ENCODE results near the gene SACS. TPM values are rescaled to one million over a fixed set of nuclear protein-coding genes. Genes with fewer than 3 reads are reported as not detected.
"Not testable (repeated sequence)": the region's sequence is repeated elsewhere in the genome, so short reads cannot be mapped to it uniquely, and the experiment has no call there.

Gene SACS
- total RNA-seq, 1 experiment from 2014 or later: 35.7 TPM

GRCh38 chr13:23421596-23421995 lies 11.9 kb downstream of the SACS start:
- DNase-seq (ENCODE audit: extremely low read depth, low read depth): no peak

DNA sequence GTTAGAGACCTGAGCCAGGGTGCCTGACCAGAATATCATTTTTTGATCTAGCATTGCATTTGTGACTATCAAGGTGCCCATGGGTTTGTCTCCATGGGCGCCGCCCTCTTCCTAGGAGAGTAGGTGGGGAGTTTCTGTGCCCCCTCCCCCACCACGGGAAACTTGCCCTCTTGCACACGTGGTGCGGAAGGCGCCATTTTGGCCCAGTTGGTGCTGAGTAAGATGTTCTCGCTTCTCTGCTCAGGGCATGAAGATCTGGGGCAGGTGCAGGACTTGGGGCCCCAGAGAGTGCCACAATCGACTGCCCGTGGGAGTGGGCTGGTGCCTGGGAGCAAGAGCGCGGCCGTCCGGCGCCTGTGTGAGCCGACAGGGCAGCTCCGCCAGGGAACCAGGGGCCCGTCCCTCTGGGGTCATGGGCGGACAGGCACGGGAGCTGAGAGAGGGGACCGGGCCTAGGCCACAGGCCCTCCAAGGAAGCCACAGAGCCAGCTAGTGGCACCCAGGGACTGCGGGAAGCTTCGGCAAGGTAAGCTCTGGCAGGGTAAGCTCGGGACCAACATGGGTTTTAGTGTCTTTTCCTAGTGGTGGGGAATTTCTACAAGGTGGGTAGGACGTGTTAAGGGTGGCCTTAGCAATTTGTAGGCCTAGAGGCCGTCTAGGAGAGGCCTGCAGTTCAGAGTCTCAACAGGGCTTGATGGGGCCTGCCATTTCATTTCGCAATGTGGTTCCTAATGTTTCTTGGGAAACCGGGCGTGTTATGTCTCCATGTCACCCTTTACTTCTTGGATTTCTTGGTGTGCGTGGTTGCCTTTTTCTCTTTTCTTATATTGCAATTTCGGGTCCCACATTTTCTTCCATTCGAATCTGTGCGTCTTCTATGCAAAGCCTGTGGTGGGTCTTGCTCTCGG lies 14.5 kb downstream of the SACS start:
- no peak for DNase-seq (ENCODE audit: extremely low read depth, low read depth)

DNA sequence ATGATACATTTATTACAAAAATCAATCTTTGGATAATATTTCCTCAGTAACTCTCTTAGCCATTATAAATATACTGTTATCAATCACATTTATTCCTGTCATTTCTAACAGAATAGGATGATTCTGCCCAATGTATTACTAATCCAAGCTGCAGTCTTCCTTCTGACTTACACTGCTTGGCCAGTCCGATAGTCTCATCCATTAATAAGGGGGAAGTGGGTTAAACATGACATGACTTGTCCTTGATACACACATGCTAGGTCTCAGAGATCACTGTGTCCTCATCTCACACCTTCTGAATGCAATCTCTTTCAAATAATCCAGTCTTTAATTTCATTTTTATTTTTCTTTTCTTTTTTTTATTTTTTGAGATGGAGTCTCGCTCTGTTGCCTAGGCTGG lies 18.8 kb downstream of the SACS start:
- no peak for DNase-seq (ENCODE audit: extremely low read depth, low read depth)

DNA sequence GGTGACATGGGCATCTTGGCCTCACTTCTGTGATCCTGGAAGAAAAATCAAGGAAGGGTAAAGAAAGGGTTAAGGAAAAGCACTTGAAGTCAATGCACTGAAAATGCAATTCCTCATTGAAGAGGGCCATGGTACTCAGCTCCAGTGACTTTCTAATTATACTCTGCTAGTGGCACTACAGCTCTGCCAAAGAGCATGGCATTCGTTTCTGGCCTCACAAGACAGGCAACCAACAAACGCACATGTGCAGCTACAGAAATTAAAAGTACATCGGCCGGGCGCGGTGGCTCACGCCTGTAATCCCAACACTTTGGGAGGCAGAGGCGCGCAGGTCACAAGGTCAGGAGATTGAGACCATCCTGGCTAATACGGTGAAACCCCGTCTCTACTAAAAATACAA lies 21.8 kb downstream of the SACS start:
- DNase-seq (ENCODE audit: extremely low read depth, low read depth): no peak

- no peak for DNase-seq (ENCODE audit: extremely low read depth, low read depth)
Measured at GRCh38 chr13:23411220-23411619, 22.3 kb downstream of the SACS start.

DNA sequence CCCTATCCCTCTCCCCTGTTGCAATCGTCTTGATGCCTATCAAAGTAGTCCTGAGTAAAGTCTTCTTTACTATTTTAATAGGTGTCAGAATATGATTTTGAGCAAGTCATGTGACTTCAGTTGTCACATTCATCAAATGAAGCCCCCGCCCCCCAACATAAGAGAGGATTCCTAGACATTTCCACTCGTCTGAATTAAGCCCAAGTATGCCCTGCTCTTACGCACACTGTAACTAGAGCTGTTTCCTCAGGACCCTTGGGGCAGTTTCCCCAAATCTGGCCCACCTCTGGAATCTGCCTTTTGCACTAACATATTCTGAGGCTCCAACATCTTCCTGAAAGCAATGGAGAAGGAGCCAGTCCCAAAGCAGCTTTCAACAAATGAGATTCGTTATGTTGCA lies 25.5 kb downstream of the SACS start:
- DNase-seq (ENCODE audit: extremely low read depth, low read depth): no peak

DNA sequence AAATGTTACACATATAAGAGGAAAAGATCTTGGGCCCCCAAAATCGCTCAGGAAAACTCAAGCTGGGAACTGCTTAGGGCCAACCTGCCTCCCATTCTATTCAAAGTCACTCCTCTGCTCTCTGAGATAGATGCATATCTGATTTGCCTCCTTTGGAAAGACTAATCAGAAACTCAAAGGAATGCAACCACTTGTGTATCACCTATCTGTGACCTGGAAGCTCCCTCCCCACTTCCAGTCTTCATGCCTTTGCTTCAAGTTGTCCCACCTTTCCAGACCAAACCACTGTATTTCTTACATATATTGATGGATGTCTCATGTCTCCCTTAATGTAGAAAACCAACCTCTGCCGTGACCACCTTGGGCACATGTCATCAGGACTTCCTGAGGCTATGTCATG lies 32.3 kb downstream of the SACS start:
- DNase-seq (ENCODE audit: extremely low read depth, low read depth): not testable (repeated sequence)

DNA sequence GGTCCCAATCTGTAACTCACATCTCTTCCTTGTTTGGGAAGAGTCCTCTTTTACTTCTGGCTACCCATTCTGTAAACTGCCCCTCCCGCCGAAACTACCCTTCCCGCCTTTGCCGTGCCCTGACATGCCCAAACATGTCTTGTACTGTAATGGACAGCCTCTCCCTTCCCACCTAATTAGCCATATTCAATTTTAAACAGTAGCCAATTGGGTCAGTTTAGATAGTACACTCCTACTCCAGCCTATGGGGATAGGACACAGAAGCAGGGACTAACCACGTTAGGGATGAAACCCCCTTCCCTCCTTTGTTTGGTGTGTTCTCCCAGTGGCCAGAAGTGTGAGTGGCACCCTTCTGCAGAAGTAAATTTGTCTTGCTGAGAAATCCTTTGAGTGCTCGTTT lies 34.2 kb downstream of the SACS start:
- no peak for DNase-seq (ENCODE audit: extremely low read depth, low read depth)

DNA sequence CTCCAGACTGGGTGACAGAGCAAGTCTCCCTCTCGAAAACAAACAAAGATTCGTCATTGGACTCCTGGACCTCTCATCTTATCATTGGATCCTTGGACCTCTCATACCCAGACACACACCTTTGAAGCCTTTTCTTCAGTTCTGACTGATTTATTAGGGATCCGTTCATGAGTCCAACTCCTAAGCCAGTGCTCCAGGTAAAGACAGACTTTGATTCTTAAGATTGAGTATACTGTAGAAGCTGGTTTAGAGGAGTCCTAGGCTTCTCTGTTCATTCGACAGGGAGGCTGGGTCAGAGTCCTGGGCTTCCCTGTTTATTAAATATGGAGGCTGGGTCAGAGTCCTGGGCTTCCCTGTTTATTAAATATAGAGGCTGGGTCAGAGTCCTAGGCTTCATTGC lies 38.7 kb downstream of the SACS start:
- no peak for DNase-seq (ENCODE audit: extremely low read depth, low read depth)

DNA sequence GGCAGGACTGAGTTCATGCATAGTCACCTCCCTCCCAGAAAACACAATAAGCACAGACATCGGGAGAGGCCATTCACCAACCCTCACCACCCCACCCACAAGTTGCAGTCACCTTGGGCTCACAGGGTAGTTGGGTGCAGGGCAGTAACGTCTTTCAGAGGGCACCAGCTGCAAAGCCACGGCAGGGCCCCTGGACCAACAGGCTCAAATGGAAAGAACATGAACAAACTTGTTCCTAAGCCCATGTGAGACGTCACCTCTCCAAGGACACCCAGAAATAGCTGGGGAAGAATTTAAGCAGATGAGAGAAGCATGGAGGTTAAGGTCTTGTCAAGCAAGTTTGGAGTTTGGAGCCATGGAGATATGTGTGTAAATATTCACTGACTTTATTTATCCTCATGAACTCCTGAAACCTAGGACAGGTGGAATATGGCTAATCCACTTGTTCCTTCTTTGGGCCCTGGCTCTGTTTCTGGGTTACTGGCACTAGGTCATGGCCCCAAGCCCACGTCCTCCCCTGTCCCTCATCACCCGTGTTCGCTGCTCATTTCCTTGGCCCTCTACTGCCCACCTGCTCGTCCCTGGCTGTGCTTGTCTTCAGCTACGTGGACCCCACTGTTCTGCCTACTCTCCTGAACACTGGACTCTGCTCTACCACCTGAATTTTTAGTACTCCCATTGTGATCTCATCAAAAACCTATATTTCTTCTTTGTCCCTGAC lies 40.4 kb downstream of the SACS start:
- no peak for DNase-seq (ENCODE audit: extremely low read depth, low read depth)

DNA sequence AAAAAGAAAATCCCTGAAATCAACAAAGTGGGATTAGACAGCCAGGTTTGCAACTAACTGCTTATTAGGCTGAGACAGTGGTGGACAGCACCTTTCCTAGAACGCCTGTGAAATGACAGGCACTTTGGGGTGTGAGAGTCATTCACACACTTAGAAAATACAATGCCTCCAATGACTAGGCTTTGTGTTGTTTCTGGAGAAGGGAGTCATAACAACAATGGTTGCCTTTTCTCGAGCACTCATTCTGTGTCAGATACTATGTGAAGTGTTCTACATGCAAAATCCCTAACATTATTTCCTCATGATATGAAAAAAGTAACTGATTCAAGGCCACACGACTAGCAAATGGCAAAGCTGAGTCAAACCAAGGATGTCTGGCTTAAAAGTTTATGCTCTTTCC lies 41.2 kb downstream of the SACS start:
- DNase-seq (ENCODE audit: extremely low read depth, low read depth): no peak

DNA sequence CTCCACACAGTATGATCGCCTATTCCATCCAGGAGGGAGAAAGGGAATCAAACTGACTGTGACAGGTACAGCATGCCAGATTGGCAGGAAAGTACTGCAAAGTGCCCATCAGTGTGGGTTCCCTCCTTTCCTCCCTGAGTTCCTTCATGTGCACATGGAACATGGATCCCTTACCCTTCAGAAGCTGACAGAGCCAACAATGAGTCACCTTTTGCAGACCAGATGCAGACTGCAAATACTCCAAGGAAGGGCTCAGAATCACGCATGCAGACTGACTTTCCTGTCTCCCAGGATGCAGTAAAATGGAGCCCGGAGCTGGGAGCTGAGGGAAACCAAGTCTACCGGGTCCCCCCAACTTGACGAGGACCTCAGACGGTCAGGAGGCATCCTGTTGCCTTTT lies 41.8 kb downstream of the SACS start:
- no peak for DNase-seq (ENCODE audit: extremely low read depth, low read depth)

DNA sequence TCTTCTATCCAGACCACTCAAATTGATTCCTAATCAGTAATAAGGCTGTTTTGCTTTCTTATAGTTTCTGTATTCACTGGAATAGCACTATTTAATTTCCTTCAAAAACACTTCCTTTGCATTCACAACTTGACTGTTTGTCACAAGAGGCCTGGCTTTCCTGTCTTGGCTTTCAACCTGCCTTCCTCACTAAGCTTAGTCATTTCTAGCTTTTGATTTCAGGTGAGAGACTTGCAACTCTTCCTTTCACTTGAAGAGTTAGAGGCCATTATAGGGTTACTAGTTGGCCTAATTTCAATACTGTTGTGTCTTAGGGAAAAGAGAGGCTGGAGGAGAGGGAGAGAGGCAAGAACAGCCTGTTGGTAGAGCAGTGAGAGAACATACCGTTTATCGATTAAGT lies 47.0 kb downstream of the SACS start:
- DNase-seq (ENCODE audit: extremely low read depth, low read depth): no peak

- no peak for DNase-seq (ENCODE audit: extremely low read depth, low read depth)
Measured at GRCh38 chr13:23385931-23386330, 47.6 kb downstream of the SACS start.

- DNase-seq (ENCODE audit: extremely low read depth, low read depth): no peak
Measured at GRCh38 chr13:23384111-23384510, 49.4 kb downstream of the SACS start.

GRCh38 chr13:23383151-23383550 lies 50.4 kb downstream of the SACS start:
- DNase-seq (ENCODE audit: extremely low read depth, low read depth): no peak

- no peak for DNase-seq (ENCODE audit: extremely low read depth, low read depth)
Measured at GRCh38 chr13:23381866-23382265, 51.6 kb downstream of the SACS start.

DNA sequence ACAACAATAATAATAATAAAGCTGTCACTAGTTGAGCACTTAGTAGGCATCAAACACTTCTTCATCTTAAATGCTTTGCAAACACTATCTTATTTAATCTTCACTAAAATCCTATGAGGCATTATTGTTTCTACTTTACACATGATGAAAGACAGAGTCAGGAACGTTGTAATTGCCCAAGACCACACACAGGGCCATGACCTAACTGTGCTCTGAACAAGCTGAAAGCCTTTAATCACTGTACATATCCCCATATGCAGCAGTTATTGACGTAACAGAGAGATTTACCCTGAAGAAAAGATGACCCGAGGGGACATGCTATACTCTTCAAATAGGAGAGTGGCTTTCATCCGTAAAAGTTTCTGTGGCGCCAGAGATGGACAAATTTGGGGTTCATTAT lies 53.0 kb downstream of the SACS start:
- no peak for DNase-seq (ENCODE audit: extremely low read depth, low read depth)

DNA sequence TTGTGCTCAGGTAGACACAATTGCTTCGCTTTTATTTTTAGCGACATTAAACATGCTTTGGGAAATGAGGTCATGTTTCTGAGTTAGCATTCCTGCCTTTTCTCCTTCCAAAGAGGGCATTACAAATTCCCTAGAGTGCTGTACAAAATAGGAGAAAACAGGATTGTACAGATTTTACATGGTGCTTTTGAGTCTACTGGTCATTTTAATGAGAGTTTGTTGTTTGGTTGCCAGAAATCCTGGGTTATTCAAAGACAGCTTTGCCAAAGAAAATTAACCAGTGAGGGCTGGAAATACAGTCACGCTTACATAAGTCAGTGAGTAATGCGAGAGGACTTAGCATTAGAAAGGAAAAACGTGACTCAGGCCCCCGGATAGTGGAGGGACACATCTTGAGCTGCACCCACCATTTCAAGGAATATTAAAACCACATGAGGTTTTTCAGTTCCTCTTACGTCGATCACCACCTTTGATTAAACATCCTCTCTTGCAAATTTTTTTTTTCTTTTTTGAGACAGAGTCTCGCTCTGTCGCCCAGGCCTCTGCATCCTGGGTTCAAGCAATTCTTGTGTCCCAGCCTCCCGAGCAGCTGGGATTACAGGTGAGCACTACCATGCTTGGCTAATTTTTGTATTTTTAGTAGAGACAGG lies 55.4 kb downstream of the SACS start:
- DNase-seq (ENCODE audit: extremely low read depth, low read depth): peak; percentile 18

DNA sequence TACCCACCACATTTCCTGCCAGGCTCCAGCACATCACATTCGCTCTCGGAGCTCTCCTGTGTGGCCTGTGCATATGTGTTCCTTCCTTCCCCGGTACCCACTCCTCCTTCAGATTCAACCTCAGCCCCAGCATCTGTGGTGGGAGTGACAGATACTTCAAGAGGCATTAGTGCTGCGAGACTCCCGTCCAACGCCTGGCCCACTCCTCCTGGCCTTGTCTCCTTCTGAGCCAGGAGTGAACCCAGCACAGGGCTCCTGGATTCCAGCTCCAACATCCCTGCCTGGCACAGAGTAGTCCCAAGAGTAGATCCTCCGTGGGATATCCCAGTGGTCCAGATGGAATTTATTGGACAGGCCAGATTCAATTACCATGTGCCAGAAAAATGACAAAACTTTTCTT lies 55.9 kb downstream of the SACS start:
- no peak for DNase-seq (ENCODE audit: extremely low read depth, low read depth)
